Endothelial cell of umbilical vein (primary cell): ENCODE measurements around the gene SLC39A9. TPM values are rescaled to one million over a fixed set of nuclear protein-coding genes. Genes with fewer than 3 reads are reported as not detected.

ENCODE experiments used
- BruUV-seq: library from RNA; stranded (reverse); fragments of 400-500 nt; replicated peaks from 2 replicates; lab custom pipeline; 2021; lab: Mats Ljungman, UMichigan
- CTCF ChIA-PET: fragments of 300-600, 350-600 bp; sonication (Branson Sonifier 250); formaldehyde crosslinking; loops from one replicate; lab custom pipeline; 2021; ENCODE audit warnings: antibody characterized with exemption, inconsistent platforms; lab: Charles Lee
- POLR2A ChIA-PET: fragments of 300-600, 350-600 bp; sonication (Branson Sonifier 250); formaldehyde crosslinking; loops from one replicate; lab custom pipeline; 2021; ENCODE audit warnings: antibody characterized with exemption, inconsistent platforms; lab: Charles Lee
- DNase-seq: peaks from one replicate; pipeline ENCODE4 v3.0.0-alpha.2; 2011; ENCODE audit warnings: low read depth, low spot score
- FAIRE-seq: peaks from 2 replicates; lab custom pipeline; 2011; peaks lifted over from hg19 to GRCh38; lab: Jason Lieb, UNC
- H2AFZ ChIP-seq: 2 replicates; pipeline ENCODE4 v1.6.0; 2012; ENCODE audit warnings: low read depth, low read length, control low read depth, inconsistent platforms
- H3K27ac ChIP-seq: 2 replicates; pipeline ENCODE4 v1.5.1; 2011; ENCODE audit warnings: low read depth, mild to moderate bottlenecking, control low read depth, low read length, moderate library complexity; ENCODE audit not compliant: insufficient read depth
- H3K27me3 ChIP-seq, 2 experiments: 2 replicates each; pipeline versions ENCODE4 v1.6.0 to v1.6.1; 2011; ENCODE audit warnings: low read length in 2 of 2, mixed read lengths in 1 of 2; ENCODE audit not compliant: control insufficient read depth in 2 of 2, insufficient read depth in 2 of 2
- H3K36me3 ChIP-seq, 2 experiments: 2 replicates in 1 of 2; 3 replicates in 1 of 2; pipeline ENCODE4 v1.5.1; 2011; ENCODE audit warnings: low read length in 2 of 2, mild to moderate bottlenecking in 1 of 2, moderate library complexity in 1 of 2; ENCODE audit not compliant: control insufficient read depth in 2 of 2, insufficient read depth in 2 of 2; ENCODE audit errors: extremely low read depth in 1 of 2
- H3K4me1 ChIP-seq: 3 replicates; pipeline ENCODE4 v1.5.1; 2011; ENCODE audit warnings: mild to moderate bottlenecking, low read length; ENCODE audit not compliant: control insufficient read depth, insufficient read depth; ENCODE audit errors: extremely low read depth
- H3K4me2 ChIP-seq: 2 replicates; pipeline ENCODE4 v1.6.1; 2011; ENCODE audit warnings: low read length, control low read depth, mixed read lengths; ENCODE audit not compliant: insufficient read depth
- H3K4me3 ChIP-seq, 3 experiments: fragments of 200-600 bp in 1 of 3; sonication (generic), shearing (Covaris generic) in 1 of 3; replicated peaks in 1 of 3; 2 replicates each; pipeline ENCODE4 v1.5.1; 2011 to 2016; ENCODE audit warnings: control low read depth in 3 of 3, low read length in 3 of 3, mild to moderate bottlenecking in 2 of 3, inconsistent platforms in 1 of 3, low read depth in 1 of 3, moderate library complexity in 1 of 3; ENCODE audit not compliant: insufficient read depth in 1 of 3
- H3K79me2 ChIP-seq: 2 replicates; pipeline ENCODE4 v1.6.0; 2012; ENCODE audit warnings: low read length, inconsistent platforms; ENCODE audit not compliant: control insufficient read depth, insufficient read depth
- H3K9ac ChIP-seq: replicated peaks from 2 replicates; pipeline ENCODE3; 2011; ENCODE audit warnings: low read length, control low read depth; ENCODE audit not compliant: insufficient read depth; ENCODE audit errors: extremely low read depth
- H3K9me1 ChIP-seq: replicated peaks from 3 replicates; pipeline ENCODE4 v1.6.0; 2011; ENCODE audit warnings: mild to moderate bottlenecking, low read length; ENCODE audit not compliant: control insufficient read depth, insufficient read depth; ENCODE audit errors: extremely low read depth
- H3K9me3 ChIP-seq: replicated peaks from 2 replicates; pipeline ENCODE4 v1.5.1; 2012; ENCODE audit warnings: low read length, inconsistent platforms; ENCODE audit not compliant: control insufficient read depth, insufficient read depth
- H4K20me1 ChIP-seq: replicated peaks from 2 replicates; pipeline ENCODE3; 2011; ENCODE audit warnings: mild to moderate bottlenecking, low read length; ENCODE audit not compliant: control insufficient read depth, insufficient read depth; ENCODE audit errors: extremely low read depth
- CTCF ChIP-seq, 2 donors: IDR thresholded peaks; 1 replicate in 1 of 2; 2 replicates in 1 of 2; pipeline ENCODE4 v1.5.1; 2011; ENCODE audit warnings: low read length in 2 of 2, mild to moderate bottlenecking in 2 of 2, moderate library complexity in 2 of 2, control low read depth in 1 of 2, inconsistent platforms in 1 of 2, low read depth in 1 of 2; ENCODE audit not compliant: insufficient read depth in 1 of 2; ENCODE audit errors: extremely low read depth in 1 of 2
- EZH2 ChIP-seq: IDR thresholded peaks from 2 replicates; pipeline ENCODE4 v1.6.1; 2012; ENCODE audit warnings: borderline replicate concordance, low read depth, mild to moderate bottlenecking, moderate library complexity, low read length, inconsistent platforms; ENCODE audit not compliant: severe bottlenecking
- FOS ChIP-seq: IDR thresholded peaks from 2 replicates; pipeline ENCODE4 v1.6.1; 2011; ENCODE audit warnings: mild to moderate bottlenecking, low read length, moderate library complexity, borderline replicate concordance; ENCODE audit not compliant: insufficient read depth
- GATA2 ChIP-seq: IDR thresholded peaks from 2 replicates; pipeline ENCODE4 v1.7.0; 2011; ENCODE audit warnings: low read depth, mild to moderate bottlenecking, moderate library complexity, mixed read lengths, low read length; ENCODE audit not compliant: insufficient read length, insufficient read depth
- JUN ChIP-seq: IDR thresholded peaks from 2 replicates; pipeline ENCODE4 v1.6.1; 2011; ENCODE audit warnings: borderline replicate concordance, low read depth; ENCODE audit not compliant: insufficient read length, insufficient read depth
- MAX ChIP-seq: IDR thresholded peaks from 2 replicates; pipeline ENCODE4 v1.6.1; 2011; ENCODE audit not compliant: insufficient read depth, insufficient read length
- MYC ChIP-seq: IDR thresholded peaks from one replicate; pipeline ENCODE4 v1.6.1; 2011; ENCODE audit warnings: mild to moderate bottlenecking, low read depth, low read length
- POLR2A ChIP-seq: IDR thresholded peaks from 2 replicates; pipeline ENCODE4 v1.6.1; 2012; ENCODE audit warnings: low read depth, mild to moderate bottlenecking, control low read depth, low read length
- POLR2AphosphoS5 ChIP-seq: IDR thresholded peaks from 2 replicates; pipeline ENCODE4 v1.6.1; 2012; ENCODE audit warnings: low read depth, mild to moderate bottlenecking, control low read depth, low read length, moderate library complexity; ENCODE audit not compliant: insufficient read depth
- dilution Hi-C: fragments of 300-500 bp; cut with MboI; formaldehyde crosslinking; loops from one replicate; pipeline ENCODE4 v1.15.0; 2019; ENCODE audit warnings: low sequenced_read_pairs; ENCODE audit not compliant: extremely low pct_ligation_motif_present
- intact Hi-C: fragments of 100-400 bp; cut with micrococcal nuclease; formaldehyde crosslinking; loops from one replicate; pipeline ENCODE4 v1.10.0; 2022
- polyA plus RNA-seq, 4 experiments: library from polyadenylated mRNA; depleted of rRNA in 3 of 4; stranded (reverse) in 3 of 4; unstranded in 1 of 4; fragments of >200 nt; gene quantifications; 2 replicates each; pipeline versions ENCODE4 v1.2.1 to v1.2.3, GENCODE V29; 2011 to 2012; ENCODE audit warnings: missing spikeins in 1 of 4
- total RNA-seq: library from RNA; stranded (reverse); gene quantifications from 2 replicates; pipeline ENCODE4 v1.2.3, GENCODE V29; 2021

The SLC39A9 gene
- total and polyA plus RNA-seq, 2 donors (not counting 3 experiments of a cell fraction or from before 2014, with no cell fraction given) = 39.8 to 55.2 TPM

- Histone ChIP-seq H4K20me1 (no peaks in the 10 kb centered on the region), H3K27ac (no peak overlapping the region), H3K36me3 (no peaks in the 10 kb centered on the region), H3K4me1 (no peaks in the 10 kb centered on the region), H3K4me2 (no peak overlapping the region), H3K79me2 (no peaks in the 10 kb centered on the region), H3K9me1 (no peaks in the 10 kb centered on the region), H3K9me3 (no peaks in the 10 kb centered on the region), H3K4me3 (no peak overlapping the region), H2AFZ (no peak overlapping the region), H3K9ac (no peak overlapping the region), H3K27me3 (peaks cover 20 to 28% of the 10 kb centered on the region in 2 experiments)
- ChIA-PET CTCF (interaction anchor here (1.6 kb wide), 1 partner anchor 237 kb away, joined by 4 read pairs; no protein-coding TSS in a partner anchor), POLR2A (no interaction called here)
- no peak for TF ChIP-seq MAX
- dilution Hi-C loops (no loop called here), intact Hi-C loops (loop anchor here (5.0 to 10.0 kb wide), 2 partner anchors 237 to 245 kb away; no protein-coding TSS in a partner anchor)
- FAIRE-seq (no peak), DNase-seq (no peak)
- no TSS peak for BruUV-seq
Observed at GRCh38 chr14:69479696-69480095, 81.2 kb downstream of the SLC39A9 start.

- no TSS peak for BruUV-seq
Observed at GRCh38 chr14:69480136-69480535, 81.6 kb downstream of the SLC39A9 start.

More at GRCh38 chr14:69480136-69480535, 81.6 kb downstream of the SLC39A9 start:
- TF ChIP-seq FOS (no peak), GATA2 (no peak), MAX (no peak), POLR2AphosphoS5 (no peak), CTCF (IDR thresholded peaks at IDR 0.05; ENCODE audit: extremely low read depth in 1 of 2, insufficient read depth in 1 of 2, low read depth in 1 of 2, low read length in 2 of 2) (no peak), MYC (no peak), EZH2 (no peak), POLR2A (no peak), JUN (no peak)
- Histone ChIP-seq H3K4me1 (no peaks in the 10 kb centered on the region), H3K27ac (no peak overlapping the region), H4K20me1 (no peaks in the 10 kb centered on the region), H2AFZ (no peak overlapping the region), H3K4me3 (no peak overlapping the region), H3K79me2 (no peaks in the 10 kb centered on the region), H3K4me2 (no peak overlapping the region), H3K9me1 (no peaks in the 10 kb centered on the region), H3K9ac (no peak overlapping the region), H3K27me3 (peaks cover 25 to 32% of the 10 kb centered on the region in 2 experiments), H3K36me3 (no peaks in the 10 kb centered on the region), H3K9me3 (no peaks in the 10 kb centered on the region)
- intact Hi-C loops (no loop called here), dilution Hi-C loops (no loop called here)
- POLR2A ChIA-PET = no interaction called here
- no peak for FAIRE-seq
- DNase-seq = no peak
- CTCF ChIA-PET = interaction anchor here (1.6 kb wide), 1 partner anchor 237 kb away, joined by 4 read pairs; no protein-coding TSS in a partner anchor
